GM12892 (cell line): ENCODE results near the gene FAM177B.

Source experiments
- POLR2A ChIP-seq: IDR thresholded peaks from 2 replicates; pipeline ENCODE4 v1.6.1; 2011; ENCODE audit warnings: low read depth, low read length, control low read depth
- POLR2AphosphoS5 ChIP-seq: IDR thresholded peaks from 2 replicates; pipeline ENCODE4 v1.6.1; 2011; ENCODE audit warnings: low read depth, low read length, control low read depth
- TAF1 ChIP-seq: IDR thresholded peaks from 2 replicates; pipeline ENCODE4 v1.6.1; 2011; ENCODE audit warnings: low read depth, mild to moderate bottlenecking, control low read depth, low read length, borderline replicate concordance

DNA sequence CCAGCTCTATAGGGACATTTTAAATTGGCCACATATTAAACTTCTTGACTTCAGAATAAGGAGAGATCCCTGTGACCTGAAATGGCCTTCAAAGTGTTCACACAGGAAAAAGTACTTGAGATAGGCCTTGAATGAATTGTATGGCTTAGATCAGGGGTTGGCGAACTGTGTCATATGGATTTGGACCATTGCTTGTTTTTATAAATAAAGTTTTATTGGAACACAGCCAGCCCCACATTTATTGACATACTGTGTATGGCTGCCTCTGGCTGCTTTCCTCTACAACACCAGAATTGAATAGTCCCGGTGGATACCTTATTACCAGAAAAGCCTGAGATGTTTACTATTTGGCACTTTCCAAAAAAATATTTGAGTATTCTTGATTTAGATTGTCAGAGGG lies 20.6 kb upstream of the FAM177B start:
- no peak for TF ChIP-seq POLR2AphosphoS5
- TF ChIP-seq POLR2A = no peak
- no peak for TF ChIP-seq TAF1
